Measurements from ENCODE around the gene KATNA1.

Gene KATNA1

GRCh38 chr6:149608381-149608982 is 40.0 kb downstream of the KATNA1 start:
- no peak for DNase-seq (ENCODE audit: low read depth)

DNA sequence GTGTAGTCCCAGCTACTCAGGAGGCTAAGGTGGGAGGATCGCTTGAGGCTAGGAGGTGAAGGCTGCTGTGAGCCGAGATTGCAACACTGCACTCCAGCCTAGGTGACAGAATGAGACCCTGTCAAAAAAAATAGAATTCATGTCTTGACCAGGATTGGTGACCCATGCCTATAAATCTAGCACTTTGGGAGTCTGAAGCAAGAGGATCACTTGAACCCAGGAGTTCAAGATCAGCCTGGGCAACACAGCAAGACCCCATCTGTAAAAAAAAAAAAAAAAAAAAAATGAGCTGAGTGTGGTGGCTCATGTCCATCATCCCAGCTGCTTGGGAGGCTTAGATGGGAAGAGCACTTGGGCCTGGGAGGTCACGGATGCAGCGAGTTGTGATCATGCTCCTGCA is 48.0 kb downstream of the KATNA1 start:
- no peak for DNase-seq (ENCODE audit: low read depth)

- no peak for DNase-seq (ENCODE audit: low read depth)
Observed at GRCh38 chr6:149593408-149593807, 55.1 kb downstream of the KATNA1 start.

GRCh38 chr6:149592983-149593382 is 55.5 kb downstream of the KATNA1 start:
- DNase-seq (ENCODE audit: low read depth): no peak

DNA sequence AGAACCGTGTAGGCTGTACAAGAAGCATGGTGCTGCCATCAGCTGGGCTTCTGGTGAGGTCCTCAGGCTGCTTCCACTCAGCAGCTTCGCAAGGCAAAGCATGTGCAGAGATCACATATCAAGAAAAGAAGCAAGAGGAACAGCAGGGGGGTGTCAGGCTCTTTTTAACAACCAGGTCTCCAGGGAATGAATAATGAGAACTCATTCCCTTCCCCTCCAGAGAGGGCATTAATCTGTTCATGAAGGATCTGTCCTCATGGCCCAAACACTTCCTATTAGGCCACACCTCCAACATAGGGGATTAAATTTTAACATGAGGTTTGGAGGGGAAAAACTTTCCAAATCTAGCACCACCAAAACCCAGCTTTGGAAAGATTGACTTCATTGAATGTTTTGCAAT is 62.4 kb downstream of the KATNA1 start:
- no peak for DNase-seq (ENCODE audit: low read depth)

DNA sequence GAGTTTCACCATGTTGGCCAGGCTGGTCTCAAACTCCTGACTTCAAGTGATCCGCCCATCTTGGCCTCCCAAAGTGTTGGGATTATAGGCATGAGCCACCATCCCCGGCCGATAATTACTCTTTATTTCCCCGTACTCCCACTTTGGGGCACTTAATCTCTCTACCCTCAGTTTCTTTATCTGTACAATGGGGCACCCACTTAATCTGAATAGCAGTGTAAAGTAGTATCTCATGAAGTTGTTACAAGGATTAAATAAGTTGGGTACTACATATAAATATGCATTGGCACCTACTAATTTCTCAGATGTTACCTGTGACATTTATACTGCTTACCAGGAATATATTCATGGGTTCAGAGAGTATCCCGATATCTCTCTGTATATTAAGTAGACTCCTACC is 67.2 kb downstream of the KATNA1 start:
- DNase-seq (ENCODE audit: low read depth): no peak

- no peak for DNase-seq (ENCODE audit: low read depth)
Observed at GRCh38 chr6:149580880-149581279, 67.6 kb downstream of the KATNA1 start.

- no peak for DNase-seq (ENCODE audit: low read depth)
Observed at GRCh38 chr6:149567945-149568585, 80.4 kb downstream of the KATNA1 start.

DNA sequence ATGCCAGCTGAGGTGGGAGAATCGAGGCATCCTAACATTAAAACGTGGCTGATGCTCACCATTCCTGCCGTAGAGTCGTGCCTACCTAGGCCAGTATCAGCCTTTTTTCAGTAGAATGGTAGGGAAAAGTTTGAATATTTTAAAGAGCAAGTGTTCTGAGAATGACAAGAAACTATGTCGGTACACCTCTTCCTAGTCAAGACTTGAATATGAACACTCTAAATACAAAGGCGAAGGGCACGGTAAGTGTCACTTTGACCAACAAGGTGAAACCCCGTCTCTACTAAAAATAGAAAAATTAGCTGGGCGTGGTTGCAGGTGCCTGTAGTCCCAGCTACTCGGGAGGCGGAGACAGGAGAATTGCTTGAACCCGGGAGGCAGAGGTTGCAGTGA is 81.3 kb downstream of the KATNA1 start:
- no peak for DNase-seq (ENCODE audit: low read depth)

DNA sequence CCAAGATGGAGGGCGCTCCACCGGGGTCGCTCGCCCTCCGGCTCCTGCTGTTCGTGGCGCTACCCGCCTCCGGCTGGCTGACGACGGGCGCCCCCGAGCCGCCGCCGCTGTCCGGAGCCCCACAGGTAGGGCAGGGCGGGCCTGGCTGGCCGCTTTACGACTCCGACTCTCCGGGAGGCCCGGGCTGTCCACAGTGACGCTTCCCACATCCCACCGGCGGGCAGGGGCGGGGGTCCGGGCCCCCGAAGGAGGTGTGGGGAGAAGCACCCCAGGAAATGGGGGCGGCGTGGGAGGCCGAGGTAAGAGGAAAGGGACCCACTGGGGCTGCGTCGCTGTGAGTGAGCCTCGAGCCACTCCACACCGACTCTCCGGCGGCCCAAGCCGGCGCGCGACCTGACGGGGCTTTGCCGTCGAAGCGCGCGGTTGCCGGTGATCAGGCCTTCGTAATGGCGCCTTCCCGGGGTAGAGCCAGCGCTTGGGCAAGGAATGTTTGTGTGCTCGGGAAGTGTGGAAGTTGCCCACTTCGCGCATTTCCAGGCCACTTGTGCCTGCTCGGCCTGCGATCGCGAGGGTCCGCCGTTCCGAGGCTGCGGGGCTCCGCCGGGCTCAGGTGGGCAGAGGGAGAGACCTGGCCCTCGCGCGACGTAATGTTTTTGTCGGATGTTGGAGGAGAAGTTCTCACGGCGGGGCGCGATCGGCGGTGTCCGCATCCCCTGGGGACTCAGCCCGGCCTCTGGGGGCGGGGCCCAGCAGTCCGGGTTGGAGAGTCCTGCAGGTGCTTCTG is 81.9 kb downstream of the KATNA1 start:
- peak; percentile 21 for DNase-seq (ENCODE audit: low read depth)

DNA sequence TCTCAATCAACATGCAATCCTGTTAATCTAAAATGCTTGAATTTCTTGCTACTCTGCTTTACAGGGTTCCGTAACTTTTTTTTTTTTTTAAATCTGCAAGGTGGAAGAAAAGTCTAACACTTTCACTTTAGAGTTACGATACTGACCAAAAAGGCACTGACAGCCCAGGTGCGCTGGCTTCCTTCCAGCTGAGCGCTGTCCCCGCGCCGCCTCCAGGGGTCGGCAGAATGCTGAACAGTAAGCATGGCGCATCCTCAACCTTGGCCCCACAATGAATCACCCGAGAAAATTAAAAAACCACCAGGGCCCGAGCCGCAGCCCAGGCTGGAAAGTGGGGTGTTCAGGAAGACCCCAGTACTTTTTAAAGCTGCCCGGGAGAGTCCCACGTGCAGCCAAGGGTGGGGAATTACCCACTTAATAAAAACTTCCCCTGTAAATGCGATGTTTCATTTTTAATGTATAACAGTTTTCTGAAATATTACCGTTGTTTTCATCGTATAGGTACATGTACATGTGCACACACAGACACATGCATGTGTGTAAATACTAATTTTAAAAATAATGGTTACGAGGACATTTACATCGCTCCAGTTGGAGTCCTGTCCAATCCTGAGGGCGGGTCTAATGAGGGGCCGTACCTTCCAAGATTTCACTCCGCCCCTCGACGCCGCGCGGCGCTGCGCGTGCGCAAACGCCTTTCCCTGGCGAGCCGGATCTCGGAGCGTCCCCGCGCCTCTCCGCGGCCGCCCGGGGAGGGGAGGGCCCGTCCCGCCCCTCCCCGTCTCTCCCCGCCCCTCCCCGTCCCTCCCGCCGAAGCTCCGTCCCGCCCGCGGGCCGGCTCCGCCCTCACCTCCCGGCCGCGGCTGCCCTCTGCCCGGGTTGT is 82.7 kb downstream of the KATNA1 start, which contains the start of gene GINM1:
Gene GINM1 (plus strand): TSS at position 849 of the 883 bp plus-strand sequence. CDS start 40 bp downstream, outside the sequence.
- DNase-seq (ENCODE audit: low read depth): peak; percentile 85

DNA sequence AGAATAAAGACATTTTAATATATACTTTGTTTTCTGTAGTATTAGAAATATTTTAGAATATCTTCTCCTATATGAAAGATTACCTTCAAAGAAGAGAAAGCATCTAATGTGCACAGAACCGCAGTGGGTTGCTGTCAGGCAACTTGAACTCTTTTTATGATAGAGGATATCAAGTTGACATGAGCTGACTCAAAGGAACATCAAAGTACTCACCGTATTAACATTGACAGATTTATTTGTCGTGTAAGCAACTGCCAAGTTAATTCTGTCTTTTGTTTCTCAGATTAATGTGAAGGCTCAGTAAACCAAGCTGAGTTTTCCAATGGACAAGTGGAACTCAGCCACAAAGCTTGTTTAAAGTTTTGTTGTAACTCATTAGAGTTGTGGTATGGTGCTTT is 84.6 kb downstream of the KATNA1 start:
- no peak for DNase-seq (ENCODE audit: low read depth)

DNA sequence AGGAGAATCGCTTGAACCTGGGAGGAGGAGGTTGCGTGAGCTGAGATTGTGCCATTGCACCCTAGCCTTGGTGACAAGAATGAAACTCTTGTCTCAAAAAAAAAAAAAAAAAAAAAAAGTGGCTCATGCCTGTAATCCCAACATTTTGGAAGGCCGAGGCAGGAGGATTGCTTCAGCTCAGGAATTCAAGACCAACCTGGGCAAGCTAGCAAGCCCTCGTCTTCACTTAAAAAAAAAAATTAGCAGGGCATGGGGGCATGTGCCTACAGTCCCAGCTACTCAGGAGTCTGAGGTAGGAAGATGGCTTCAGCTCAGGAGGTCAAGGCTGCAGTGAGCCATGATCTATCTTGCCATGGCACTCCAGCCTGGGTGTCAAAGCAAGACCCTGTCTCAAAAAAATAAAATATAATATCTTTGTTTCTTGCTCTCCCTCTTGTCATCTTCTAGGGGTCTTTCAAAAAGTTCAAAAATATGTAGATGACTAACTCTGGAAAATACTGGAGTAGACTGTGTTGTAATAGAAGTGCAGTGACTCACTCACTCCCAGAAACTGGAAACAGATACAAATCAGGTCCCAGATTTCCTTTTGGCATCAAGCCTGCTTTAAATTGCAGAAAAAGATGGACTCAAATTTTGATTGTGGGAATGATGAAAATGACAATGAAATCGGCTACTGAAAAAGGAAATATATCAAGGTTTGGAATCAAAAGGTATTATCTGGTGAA is 85.1 kb downstream of the KATNA1 start:
- no peak for DNase-seq (ENCODE audit: low read depth)

GRCh38 chr6:149560736-149561135 is 87.8 kb downstream of the KATNA1 start:
- DNase-seq (ENCODE audit: low read depth): no peak

- DNase-seq (ENCODE audit: low read depth): no peak
Observed at GRCh38 chr6:149559389-149559788, 89.1 kb downstream of the KATNA1 start.

DNA sequence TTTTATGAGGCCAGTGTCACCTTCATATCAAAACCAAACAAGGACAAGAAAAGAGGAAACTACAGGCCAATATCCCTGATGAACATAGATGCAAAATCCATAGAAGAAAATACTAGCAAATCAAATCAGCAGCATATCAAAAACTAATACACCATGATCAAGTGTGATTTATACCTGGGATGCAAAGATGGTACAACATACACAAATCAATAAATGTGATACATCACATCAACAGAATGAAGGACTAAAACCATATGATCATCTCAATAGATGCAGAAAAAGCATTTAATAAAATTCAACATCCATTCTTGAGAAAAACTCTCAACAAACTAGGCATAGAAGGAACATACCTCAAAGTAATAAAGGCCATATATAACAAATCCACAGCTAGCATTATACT is 90.5 kb downstream of the KATNA1 start:
- no peak for DNase-seq (ENCODE audit: low read depth)

- no peak for DNase-seq (ENCODE audit: low read depth)
Observed at GRCh38 chr6:149551920-149552319, 96.6 kb downstream of the KATNA1 start.

GRCh38 chr6:149545754-149546471 is 102.6 kb downstream of the KATNA1 start, which contains the start of gene PPIL4:
TSS of gene PPIL4 (minus strand) at chr6:149546043. CDS start at chr6:149546005, 38 bp downstream.
- DNase-seq (ENCODE audit: low read depth): peak; percentile 93

DNA sequence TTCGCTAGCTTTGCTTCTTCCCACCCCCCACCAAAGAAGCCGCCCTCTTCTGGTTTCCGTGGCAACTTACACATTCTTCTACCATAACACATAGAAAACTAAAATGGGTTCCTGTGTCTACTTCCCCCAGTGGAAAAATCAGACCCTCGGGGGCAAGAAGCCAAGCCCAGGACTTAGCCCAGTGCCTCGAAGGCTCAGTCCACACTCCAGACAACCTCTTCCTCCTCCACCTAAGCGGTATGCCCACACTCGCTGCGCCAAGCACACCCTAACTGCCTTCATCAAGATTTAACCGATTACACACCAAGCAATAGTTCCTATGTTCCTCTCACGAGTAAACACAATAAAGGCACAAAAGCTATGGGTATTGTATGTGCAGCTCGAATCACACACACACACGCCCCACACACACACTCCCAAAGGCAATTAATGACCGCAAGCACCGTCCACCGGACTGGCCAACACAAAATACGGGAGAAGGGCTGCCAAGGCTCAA is 103.2 kb downstream of the KATNA1 start:
- DNase-seq (ENCODE audit: low read depth): peak; percentile 35
